Upper lobe of left lung (tissue), 6 donors: ENCODE data around the gene ENPP3. TPM values are rescaled to one million over a fixed set of nuclear protein-coding genes. Genes with fewer than 3 reads are reported as not detected.
"Not testable (repeated sequence)": the region's sequence is repeated elsewhere in the genome, so short reads cannot be mapped to it uniquely, and the experiment has no call there.

ENCODE experiments used
- ATAC-seq, 2 donors: fragments of 200-7000 bp; cut with Tn5 transposase; one replicate each; pipeline ENCODE4 v1.9.1; 2022; ENCODE audit warnings: mild to moderate bottlenecking in 2 of 2, moderate library complexity in 2 of 2; ENCODE audit not compliant: low FRiP score in 2 of 2
- DNase-seq, 2 donors: peaks; one replicate each; pipeline ENCODE4 v3.0.0-alpha.2; 2019 to 2020
- H3K27ac ChIP-seq, 4 donors: fragments of 200-600 bp; sonication (generic); one replicate each; pipeline ENCODE4 v1.5.1; 2016 to 2019
- H3K27me3 ChIP-seq, 4 donors: fragments of 200-600 bp; sonication (generic); one replicate each; pipeline ENCODE4 v1.5.1; 2017 to 2019
- H3K36me3 ChIP-seq, 4 donors: fragments of 200-600 bp; sonication (generic); one replicate each; pipeline ENCODE4 v1.5.1; 2016 to 2019
- H3K4me1 ChIP-seq, 4 donors: fragments of 200-600 bp; sonication (generic); one replicate each; pipeline ENCODE4 v1.5.1; 2018 to 2019
- H3K4me3 ChIP-seq, 4 donors: fragments of 200-600 bp; sonication (generic); one replicate each; pipeline ENCODE4 v1.5.1; 2017 to 2019; ENCODE audit warnings: mild to moderate bottlenecking in 2 of 4, moderate library complexity in 1 of 4
- H3K9me3 ChIP-seq, 4 donors: fragments of 200-600 bp; sonication (generic); one replicate each; pipeline ENCODE4 v1.5.1; 2018 to 2019
- EP300 ChIP-seq, 4 donors: sonication (generic); formaldehyde crosslinking; IDR thresholded peaks; one replicate each; pipeline ENCODE4 v1.5.1; 2017; ENCODE audit warnings: antibody characterized with exemption in 4 of 4, control low read depth in 2 of 4
- POLR2A ChIP-seq, 4 donors: fragments of 450-650 bp; IDR thresholded peaks; one replicate each; pipeline ENCODE4 v1.5.1; 2016 to 2017; ENCODE audit warnings: antibody characterized with exemption in 4 of 4, mild to moderate bottlenecking in 2 of 4
- POLR2AphosphoS5 ChIP-seq, 2 donors: sonication (generic); formaldehyde crosslinking; IDR thresholded peaks; one replicate each; pipeline ENCODE4 v1.5.1; 2017; ENCODE audit warnings: antibody characterized with exemption in 2 of 2
- WGBS, 2 donors: methylation state at CpG; one replicate each; pipeline ENCODE4 v1.1.5; 2017 to 2018; 5-methylcytosine and 5-hydroxymethylcytosine counted together
- total RNA-seq, 6 donors: library from RNA; depleted of rRNA in 4 of 6; stranded (reverse); fragments of >200 nt in 4 of 6; gene quantifications; one replicate each; pipeline versions ENCODE4 v1.1.0 to v1.2.1, GENCODE V29; 2016 to 2021
- TF ChIP-seq, protein P1 (sequence below), 6 experiments: fragments of 450-650 bp in 4 of 6; fragments of 200-600 bp in 2 of 6; sonication (generic) in 2 of 6; IDR thresholded peaks; one replicate each; pipeline ENCODE4 v1.5.1; 2016 to 2019; ENCODE audit warnings: antibody characterized with exemption in 6 of 6
- donor health status: DM: no; HTN: no; CAD: no; lungs with moderate emphysema.
- donor health status: DM: no; HTN: yes; CAD: no; lungs with severe emphysema.

ENPP3 gene
- total RNA-seq, 6 donors from 2014 or later, result under 0.01 to 2.1 (median 0.39) TPM

GRCh38 chr6:131749023-131749422, 111.9 kb downstream of the ENPP3 start:
- H3K27me3 ChIP-seq, result no peaks in the 10 kb centered on the region
- no peak overlapping the region for H3K27ac ChIP-seq
- TF ChIP-seq, protein P1, sequence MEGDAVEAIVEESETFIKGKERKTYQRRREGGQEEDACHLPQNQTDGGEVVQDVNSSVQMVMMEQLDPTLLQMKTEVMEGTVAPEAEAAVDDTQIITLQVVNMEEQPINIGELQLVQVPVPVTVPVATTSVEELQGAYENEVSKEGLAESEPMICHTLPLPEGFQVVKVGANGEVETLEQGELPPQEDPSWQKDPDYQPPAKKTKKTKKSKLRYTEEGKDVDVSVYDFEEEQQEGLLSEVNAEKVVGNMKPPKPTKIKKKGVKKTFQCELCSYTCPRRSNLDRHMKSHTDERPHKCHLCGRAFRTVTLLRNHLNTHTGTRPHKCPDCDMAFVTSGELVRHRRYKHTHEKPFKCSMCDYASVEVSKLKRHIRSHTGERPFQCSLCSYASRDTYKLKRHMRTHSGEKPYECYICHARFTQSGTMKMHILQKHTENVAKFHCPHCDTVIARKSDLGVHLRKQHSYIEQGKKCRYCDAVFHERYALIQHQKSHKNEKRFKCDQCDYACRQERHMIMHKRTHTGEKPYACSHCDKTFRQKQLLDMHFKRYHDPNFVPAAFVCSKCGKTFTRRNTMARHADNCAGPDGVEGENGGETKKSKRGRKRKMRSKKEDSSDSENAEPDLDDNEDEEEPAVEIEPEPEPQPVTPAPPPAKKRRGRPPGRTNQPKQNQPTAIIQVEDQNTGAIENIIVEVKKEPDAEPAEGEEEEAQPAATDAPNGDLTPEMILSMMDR (IDR thresholded peaks at IDR 0.05), result no peak
- TF ChIP-seq POLR2AphosphoS5 (IDR thresholded peaks at IDR 0.05) (no peak), POLR2A (IDR thresholded peaks at IDR 0.05) (no peak), EP300 (IDR thresholded peaks at IDR 0.05) (no peak)
- H3K36me3 ChIP-seq, result no peaks in the 10 kb centered on the region
- DNase-seq (no peak), ATAC-seq (no peak)
- peaks cover 0 to 4% (median 0%) of the 10 kb centered on the region in 4 donors for H3K4me1 ChIP-seq
- H3K4me3 ChIP-seq, result no peak overlapping the region
- no peaks in the 10 kb centered on the region for H3K9me3 ChIP-seq
- WGBS, 2 donors, result 94 to 96% methylated on average over 7 of the region's 7 CpGs

- not testable (repeated sequence) for ATAC-seq, H3K36me3 ChIP-seq, DNase-seq, H3K4me1 ChIP-seq, H3K9me3 ChIP-seq, H3K4me3 ChIP-seq, H3K27ac ChIP-seq, H3K27me3 ChIP-seq
- 78 to 91% methylated on average over 10 of the region's 10 CpGs for WGBS, 2 donors
Measured at GRCh38 chr6:131751012-131751715, 114.1 kb downstream of the ENPP3 start.

GRCh38 chr6:131754088-131754487, 117.0 kb downstream of the ENPP3 start:
- H3K4me1 ChIP-seq, result no peaks in the 10 kb centered on the region
- no peaks in the 10 kb centered on the region for H3K9me3 ChIP-seq
- H3K27ac ChIP-seq, result no peak overlapping the region
- WGBS, 2 donors, result 89 to 90% methylated on average over 1 of the region's 1 CpG
- ATAC-seq (no peak), DNase-seq (no peak)
- no peak overlapping the region for H3K4me3 ChIP-seq
- no peaks in the 10 kb centered on the region for H3K36me3 ChIP-seq
- TF ChIP-seq, protein P1 (IDR thresholded peaks at IDR 0.05), result no peak
- TF ChIP-seq POLR2A (IDR thresholded peaks at IDR 0.05) (no peak), EP300 (IDR thresholded peaks at IDR 0.05) (no peak)
- no peaks in the 10 kb centered on the region for H3K27me3 ChIP-seq

DNA sequence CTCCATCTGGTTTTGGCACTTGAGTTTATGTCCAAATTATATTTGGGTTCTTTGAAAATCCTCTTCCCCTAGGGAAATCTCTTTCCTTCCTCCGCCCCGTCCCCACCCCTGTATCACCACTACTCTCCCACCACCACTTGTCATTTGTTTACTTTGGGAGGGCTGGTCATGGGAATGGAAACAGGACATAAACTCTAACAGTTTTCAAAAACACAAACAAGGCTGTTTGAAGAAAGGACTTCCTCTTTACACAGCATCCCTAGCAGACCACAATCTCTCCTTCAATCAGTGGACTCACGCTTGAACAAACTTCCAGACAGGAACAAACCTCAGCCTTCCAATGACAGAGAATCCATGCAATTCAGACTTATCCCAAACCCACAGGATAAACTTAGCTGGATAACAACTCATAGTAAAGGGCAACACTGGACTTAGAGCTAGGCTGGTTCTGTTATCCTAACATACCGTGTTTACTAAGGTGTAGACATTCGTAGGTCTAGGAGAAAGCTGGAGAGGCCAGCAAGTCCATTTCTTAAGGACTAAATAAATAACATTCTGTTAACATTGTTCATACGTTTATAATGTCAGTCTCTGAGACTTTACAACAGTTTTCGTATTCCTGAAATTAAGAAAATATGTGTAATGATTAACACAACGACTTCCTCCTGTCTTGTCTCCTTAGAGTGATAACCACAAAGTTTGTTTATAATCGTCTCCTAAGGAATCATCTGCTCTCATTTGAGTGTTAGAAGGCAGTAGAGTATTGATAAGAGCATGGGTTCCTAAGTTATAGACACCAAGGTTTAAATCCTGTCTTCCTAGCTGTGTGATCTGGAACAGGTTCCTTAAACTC, 117.8 kb downstream of the ENPP3 start:
- DNase-seq (no peak), ATAC-seq (no peak)
- H3K4me3 ChIP-seq, result no peak overlapping the region
- H3K36me3 ChIP-seq, result no peaks in the 10 kb centered on the region
- H3K4me1 ChIP-seq, result no peaks in the 10 kb centered on the region
- no peak overlapping the region for H3K27ac ChIP-seq
- no peaks in the 10 kb centered on the region for H3K27me3 ChIP-seq
- TF ChIP-seq, protein P1 (IDR thresholded peaks at IDR 0.05), result no peak
- TF ChIP-seq POLR2AphosphoS5 (IDR thresholded peaks at IDR 0.05) (no peak), POLR2A (IDR thresholded peaks at IDR 0.05) (no peak), EP300 (IDR thresholded peaks at IDR 0.05) (no peak)
- 33 to 38% methylated on average over 9 of the region's 9 CpGs for WGBS, 2 donors
- H3K9me3 ChIP-seq, result no peaks in the 10 kb centered on the region

GRCh38 chr6:131755597-131755996, 118.5 kb downstream of the ENPP3 start:
- no peak overlapping the region for H3K4me3 ChIP-seq
- H3K36me3 ChIP-seq, result no peaks in the 10 kb centered on the region
- H3K4me1 ChIP-seq, result no peaks in the 10 kb centered on the region
- DNase-seq (no peak), ATAC-seq (no peak)
- H3K27me3 ChIP-seq, result no peaks in the 10 kb centered on the region
- TF ChIP-seq POLR2A (IDR thresholded peaks at IDR 0.05) (no peak), EP300 (IDR thresholded peaks at IDR 0.05) (no peak), POLR2AphosphoS5 (IDR thresholded peaks at IDR 0.05) (no peak)
- TF ChIP-seq, protein P1 (IDR thresholded peaks at IDR 0.05), result no peak
- H3K9me3 ChIP-seq, result no peaks in the 10 kb centered on the region
- 81 to 93% methylated on average over 3 of the region's 3 CpGs for WGBS, 2 donors
- H3K27ac ChIP-seq, result no peak overlapping the region
